Measurements from ENCODE around the gene THAP10.

Gene THAP10

GRCh38 chr15:70857562-70858285 lies 34.5 kb downstream of the THAP10 start:
- H3K4me1 ChIP-seq (ENCODE audit: control insufficient read depth, insufficient read depth, low read length), result no peaks in the 10 kb centered on the region

GRCh38 chr15:70856884-70857561 lies 35.2 kb downstream of the THAP10 start:
- Histone ChIP-seq H3K36me3 (ENCODE audit: control insufficient read depth, insufficient read depth, low read length) (no peaks in the 10 kb centered on the region), H3K9ac (ENCODE audit: low read length) (no peak overlapping the region), H3K4me3 (ENCODE audit: low read length) (no peak overlapping the region), H3K27me3 (ENCODE audit: control insufficient read depth, insufficient read depth, low read length) (peaks cover 29% of the 10 kb centered on the region), H3K4me1 (ENCODE audit: control insufficient read depth, insufficient read depth, low read length) (no peaks in the 10 kb centered on the region), H3K9me3 (ENCODE audit: control insufficient read depth, low read length) (no peaks in the 10 kb centered on the region)

More at GRCh38 chr15:70857562-70858285, 34.5 kb downstream of the THAP10 start:
- H3K36me3 ChIP-seq (ENCODE audit: control insufficient read depth, insufficient read depth, low read length), result no peaks in the 10 kb centered on the region
- no peak overlapping the region for H3K9ac ChIP-seq (ENCODE audit: low read length)
- H3K4me3 ChIP-seq (ENCODE audit: low read length), result no peak overlapping the region
- H3K9me3 ChIP-seq (ENCODE audit: control insufficient read depth, low read length), result no peaks in the 10 kb centered on the region
- peaks cover 22% of the 10 kb centered on the region for H3K27me3 ChIP-seq (ENCODE audit: control insufficient read depth, insufficient read depth, low read length)

GRCh38 chr15:70856177-70856883 lies 35.9 kb downstream of the THAP10 start:
- no peaks in the 10 kb centered on the region for H3K4me1 ChIP-seq (ENCODE audit: control insufficient read depth, insufficient read depth, low read length)
- H3K36me3 ChIP-seq (ENCODE audit: control insufficient read depth, insufficient read depth, low read length), result no peaks in the 10 kb centered on the region
- no peaks in the 10 kb centered on the region for H3K9me3 ChIP-seq (ENCODE audit: control insufficient read depth, low read length)
- peaks cover 35% of the 10 kb centered on the region for H3K27me3 ChIP-seq (ENCODE audit: control insufficient read depth, insufficient read depth, low read length)
- no peak overlapping the region for H3K4me3 ChIP-seq (ENCODE audit: low read length)
- no peak overlapping the region for H3K9ac ChIP-seq (ENCODE audit: low read length)

GRCh38 chr15:70855764-70856163 lies 36.5 kb downstream of the THAP10 start:
- H3K27me3 ChIP-seq (ENCODE audit: control insufficient read depth, insufficient read depth, low read length), result peaks cover 35% of the 10 kb centered on the region
- no peaks in the 10 kb centered on the region for H3K4me1 ChIP-seq (ENCODE audit: control insufficient read depth, insufficient read depth, low read length)
- no peaks in the 10 kb centered on the region for H3K36me3 ChIP-seq (ENCODE audit: control insufficient read depth, insufficient read depth, low read length)
- H3K4me3 ChIP-seq (ENCODE audit: low read length), result no peak overlapping the region
- no peak overlapping the region for H3K9ac ChIP-seq (ENCODE audit: low read length)
- H3K9me3 ChIP-seq (ENCODE audit: control insufficient read depth, low read length), result no peaks in the 10 kb centered on the region

- Histone ChIP-seq H3K4me3 (ENCODE audit: low read length) (no peak overlapping the region), H3K9ac (ENCODE audit: low read length) (peak overlapping the region; percentile 56), H3K4me1 (ENCODE audit: control insufficient read depth, insufficient read depth, low read length) (no peaks in the 10 kb centered on the region), H3K27me3 (ENCODE audit: control insufficient read depth, insufficient read depth, low read length) (peaks cover 35% of the 10 kb centered on the region), H3K9me3 (ENCODE audit: control insufficient read depth, low read length) (no peaks in the 10 kb centered on the region), H3K36me3 (ENCODE audit: control insufficient read depth, insufficient read depth, low read length) (no peaks in the 10 kb centered on the region)
Measured at GRCh38 chr15:70854666-70854976, 37.6 kb downstream of the THAP10 start.

GRCh38 chr15:70853973-70854665 lies 38.1 kb downstream of the THAP10 start, which contains the start of gene LARP6:
LARP6 (minus strand) TSS chr15:70854157; CDS start chr15:70854088, 69 bp downstream.
- Histone ChIP-seq H3K9ac (ENCODE audit: low read length) (peak within 1 kb of the TSS; percentile 60), H3K9me3 (ENCODE audit: control insufficient read depth, low read length) (no peaks in the 10 kb centered on the region), H3K4me1 (ENCODE audit: control insufficient read depth, insufficient read depth, low read length) (no peaks in the 10 kb centered on the region), H3K36me3 (ENCODE audit: control insufficient read depth, insufficient read depth, low read length) (no peaks in the 10 kb centered on the region), H3K4me3 (ENCODE audit: low read length) (no peak within 1 kb of the TSS), H3K27me3 (ENCODE audit: control insufficient read depth, insufficient read depth, low read length) (peaks cover 31% of the 10 kb centered on the region)

GRCh38 chr15:70853318-70853972 lies 38.8 kb downstream of the THAP10 start:
- H3K9me3 ChIP-seq (ENCODE audit: control insufficient read depth, low read length), result no peaks in the 10 kb centered on the region
- peaks cover 31% of the 10 kb centered on the region for H3K27me3 ChIP-seq (ENCODE audit: control insufficient read depth, insufficient read depth, low read length)
- H3K4me3 ChIP-seq (ENCODE audit: low read length), result no peak overlapping the region
- H3K9ac ChIP-seq (ENCODE audit: low read length), result peak overlapping the region; percentile 60
- no peaks in the 10 kb centered on the region for H3K4me1 ChIP-seq (ENCODE audit: control insufficient read depth, insufficient read depth, low read length)
- no peaks in the 10 kb centered on the region for H3K36me3 ChIP-seq (ENCODE audit: control insufficient read depth, insufficient read depth, low read length)

GRCh38 chr15:70852501-70853317 lies 39.5 kb downstream of the THAP10 start:
- Histone ChIP-seq H3K4me3 (ENCODE audit: low read length) (no peak overlapping the region), H3K9me3 (ENCODE audit: control insufficient read depth, low read length) (no peaks in the 10 kb centered on the region), H3K27me3 (ENCODE audit: control insufficient read depth, insufficient read depth, low read length) (peaks cover 31% of the 10 kb centered on the region), H3K36me3 (ENCODE audit: control insufficient read depth, insufficient read depth, low read length) (no peaks in the 10 kb centered on the region), H3K9ac (ENCODE audit: low read length) (no peak overlapping the region), H3K4me1 (ENCODE audit: control insufficient read depth, insufficient read depth, low read length) (no peaks in the 10 kb centered on the region)

- Histone ChIP-seq H3K27me3 (ENCODE audit: control insufficient read depth, insufficient read depth, low read length) (peaks cover 31% of the 10 kb centered on the region), H3K9ac (ENCODE audit: low read length) (no peak overlapping the region), H3K36me3 (ENCODE audit: control insufficient read depth, insufficient read depth, low read length) (no peaks in the 10 kb centered on the region), H3K4me3 (ENCODE audit: low read length) (no peak overlapping the region), H3K9me3 (ENCODE audit: control insufficient read depth, low read length) (no peaks in the 10 kb centered on the region), H3K4me1 (ENCODE audit: control insufficient read depth, insufficient read depth, low read length) (no peaks in the 10 kb centered on the region)
Measured at GRCh38 chr15:70851889-70852288, 40.3 kb downstream of the THAP10 start.

GRCh38 chr15:70845602-70846360 lies 46.5 kb downstream of the THAP10 start:
- Histone ChIP-seq H3K27me3 (ENCODE audit: control insufficient read depth, insufficient read depth, low read length) (no peaks in the 10 kb centered on the region), H3K36me3 (ENCODE audit: control insufficient read depth, insufficient read depth, low read length) (no peaks in the 10 kb centered on the region), H3K9me3 (ENCODE audit: control insufficient read depth, low read length) (no peaks in the 10 kb centered on the region), H3K9ac (ENCODE audit: low read length) (no peak overlapping the region), H3K4me1 (ENCODE audit: control insufficient read depth, insufficient read depth, low read length) (no peaks in the 10 kb centered on the region), H3K4me3 (ENCODE audit: low read length) (no peak overlapping the region)
